SK-N-SH treated with all-trans-retinoic acid at 6 μM for 48 hours (cell line): Measurements from ENCODE around the gene ST6GALNAC4.

ENCODE experiments used
- ATAC-seq: fragments of 200-7000 bp; cut with Tn5 transposase; 3 replicates; pipeline ENCODE4 v1.9.1; 2020; ENCODE audit warnings: mild to moderate bottlenecking, moderate library complexity
- ARNTL ChIP-seq: fragments of 450-650 bp; formaldehyde crosslinking; IDR thresholded peaks from 2 replicates; pipeline ENCODE4 v1.5.0; 2020; ENCODE audit warnings: low read depth, mild to moderate bottlenecking, moderate library complexity, borderline replicate concordance
- CSDC2 ChIP-seq: fragments of 250-450 bp; sonication (Bioruptor Pico); IDR thresholded peaks from 2 replicates; pipeline ENCODE4 v1.5.0; 2020; ENCODE audit warnings: mild to moderate bottlenecking, moderate library complexity
- ESRRG ChIP-seq: fragments of 250-450 bp; sonication (Bioruptor Pico); IDR thresholded peaks from 2 replicates; pipeline ENCODE4 v1.6.1; 2021; ENCODE audit warnings: mild to moderate bottlenecking
- GLIS3 ChIP-seq: fragments of 250-450 bp; sonication (Bioruptor Pico); IDR thresholded peaks from 2 replicates; pipeline ENCODE4 v1.5.0; 2020; ENCODE audit warnings: mild to moderate bottlenecking, moderate library complexity
- ISL1 ChIP-seq: fragments of 250-450 bp; sonication (Bioruptor Pico); IDR thresholded peaks from 2 replicates; pipeline ENCODE4 v2.1.2; 2022; ENCODE audit warnings: mild to moderate bottlenecking, moderate library complexity
- PPARA ChIP-seq: fragments of 250-450 bp; sonication (Bioruptor Pico); IDR thresholded peaks from 2 replicates; pipeline ENCODE4 v1.5.0; 2020; ENCODE audit warnings: mild to moderate bottlenecking, borderline replicate concordance
- RARB ChIP-seq: fragments of 250-450 bp; sonication (Bioruptor Pico); IDR thresholded peaks from 2 replicates; pipeline ENCODE4 v1.8.0; 2021; ENCODE audit warnings: mild to moderate bottlenecking, moderate library complexity
- SNAI2 ChIP-seq: fragments of 250-450 bp; sonication (Bioruptor Pico); IDR thresholded peaks from 2 replicates; pipeline ENCODE4 v1.5.0; 2020; ENCODE audit warnings: mild to moderate bottlenecking, moderate library complexity
- TCF4 ChIP-seq: fragments of 250-450 bp; sonication (Bioruptor Pico); IDR thresholded peaks from 2 replicates; pipeline ENCODE4 v1.8.0; 2021; ENCODE audit warnings: mild to moderate bottlenecking, moderate library complexity, borderline replicate concordance
- TOX ChIP-seq: fragments of 250-450 bp; sonication (Bioruptor Pico); IDR thresholded peaks from 2 replicates; pipeline ENCODE4 v1.8.0; 2021; ENCODE audit warnings: mild to moderate bottlenecking, moderate library complexity, borderline replicate concordance
- ZC3H10 ChIP-seq: fragments of 250-450 bp; sonication (Bioruptor Pico); IDR thresholded peaks from 2 replicates; pipeline ENCODE4 v1.5.1; 2021; ENCODE audit warnings: mild to moderate bottlenecking, moderate library complexity
- ZFP3 ChIP-seq: fragments of 250-450 bp; sonication (Bioruptor Pico); IDR thresholded peaks from 2 replicates; pipeline ENCODE4 v1.5.0; 2020; ENCODE audit warnings: mild to moderate bottlenecking, moderate library complexity
- ZFP30 ChIP-seq: fragments of 450-650 bp; formaldehyde crosslinking; IDR thresholded peaks from 2 replicates; pipeline ENCODE4 v1.5.0; 2022; ENCODE audit warnings: mild to moderate bottlenecking, moderate library complexity
- ZNF565 ChIP-seq: fragments of 450-650 bp; formaldehyde crosslinking; conservative IDR thresholded peaks from 2 replicates; pipeline ENCODE4 v1.5.0; 2020; ENCODE audit warnings: low read depth, mild to moderate bottlenecking, moderate library complexity
- ZNF70 ChIP-seq: fragments of 450-650 bp; formaldehyde crosslinking; IDR thresholded peaks from 2 replicates; pipeline ENCODE4 v1.5.0; 2020; ENCODE audit warnings: mild to moderate bottlenecking, moderate library complexity
- ZNF8 ChIP-seq: fragments of 450-650 bp; formaldehyde crosslinking; IDR thresholded peaks from 2 replicates; pipeline ENCODE4 v1.5.0; 2020; ENCODE audit warnings: mild to moderate bottlenecking, moderate library complexity
- TF ChIP-seq, protein P1 (sequence below): fragments of 250-450 bp; sonication (Bioruptor Pico); IDR thresholded peaks from 2 replicates; pipeline ENCODE4 v1.5.1; 2020; ENCODE audit warnings: low read depth, mild to moderate bottlenecking, moderate library complexity
- TF ChIP-seq, protein P2 (sequence below): fragments of 250-450 bp; sonication (Bioruptor Pico); IDR thresholded peaks from 2 replicates; pipeline ENCODE4 v1.8.0; 2020; ENCODE audit warnings: mild to moderate bottlenecking, moderate library complexity, borderline replicate concordance
- TF ChIP-seq, protein P3 (sequence below): fragments of 250-450 bp; sonication (Bioruptor Pico); IDR thresholded peaks from 2 replicates; pipeline ENCODE4 v1.8.0; 2021; ENCODE audit warnings: low read depth, mild to moderate bottlenecking, moderate library complexity, borderline replicate concordance
- TF ChIP-seq, protein P4 (sequence below): fragments of 250-450 bp; sonication (Bioruptor Pico); IDR thresholded peaks from 2 replicates; pipeline ENCODE4 v1.5.1; 2021; ENCODE audit warnings: mild to moderate bottlenecking, moderate library complexity

ST6GALNAC4 gene

DNA sequence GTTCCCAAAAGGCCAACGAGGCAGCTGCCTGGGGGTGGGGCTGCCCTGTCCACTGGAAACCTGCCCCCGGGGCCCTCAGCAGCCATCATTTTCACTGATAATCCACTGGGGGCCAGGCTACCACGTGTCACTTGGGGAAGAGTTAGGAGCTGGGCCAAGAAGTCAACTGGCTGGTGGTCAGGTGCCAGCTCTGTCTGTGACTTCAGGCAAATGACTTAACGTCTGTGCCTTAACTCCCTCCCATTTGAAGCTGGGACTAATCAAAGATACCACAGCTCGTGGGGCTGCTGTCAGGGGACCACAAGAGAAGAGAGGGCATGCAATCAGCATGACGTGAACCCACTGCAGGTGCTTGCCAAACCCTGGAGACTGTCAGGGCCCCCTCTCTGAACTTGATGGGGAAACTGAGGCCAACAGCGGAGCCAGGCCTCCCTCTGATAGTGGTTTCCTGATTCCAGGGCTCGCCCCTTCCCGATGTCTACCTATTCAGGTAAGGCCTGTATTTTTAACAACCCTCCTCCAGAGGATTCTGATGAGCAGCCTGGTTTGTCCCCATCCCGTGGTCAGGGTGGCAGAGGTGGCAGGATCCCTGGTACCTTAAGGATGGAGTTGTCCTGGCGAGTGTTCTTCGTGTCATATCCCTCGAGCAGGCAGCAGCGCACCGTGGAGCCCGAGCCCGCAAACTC lies 33.1 kb upstream of the ST6GALNAC4 start:
- TF ChIP-seq CSDC2 (no peak), SNAI2 (CRISPR knock-in tag) (no peak), RARB (CRISPR knock-in tag) (no peak), ARNTL (CRISPR knock-in tag) (no peak), ESRRG (CRISPR knock-in tag) (no peak), ZFP30 (CRISPR knock-in tag) (no peak), GLIS3 (CRISPR knock-in tag) (no peak), TOX (CRISPR knock-in tag) (no peak), PPARA (CRISPR knock-in tag) (no peak), ZC3H10 (CRISPR knock-in tag) (no peak), ZFP3 (no peak)
- TF ChIP-seq, protein P1, sequence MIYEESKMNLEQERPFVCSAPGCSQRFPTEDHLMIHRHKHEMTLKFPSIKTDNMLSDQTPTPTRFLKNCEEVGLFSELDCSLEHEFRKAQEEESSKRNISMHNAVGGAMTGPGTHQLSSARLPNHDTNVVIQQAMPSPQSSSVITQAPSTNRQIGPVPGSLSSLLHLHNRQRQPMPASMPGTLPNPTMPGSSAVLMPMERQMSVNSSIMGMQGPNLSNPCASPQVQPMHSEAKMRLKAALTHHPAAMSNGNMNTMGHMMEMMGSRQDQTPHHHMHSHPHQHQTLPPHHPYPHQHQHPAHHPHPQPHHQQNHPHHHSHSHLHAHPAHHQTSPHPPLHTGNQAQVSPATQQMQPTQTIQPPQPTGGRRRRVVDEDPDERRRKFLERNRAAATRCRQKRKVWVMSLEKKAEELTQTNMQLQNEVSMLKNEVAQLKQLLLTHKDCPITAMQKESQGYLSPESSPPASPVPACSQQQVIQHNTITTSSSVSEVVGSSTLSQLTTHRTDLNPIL (CRISPR knock-in tag), result no peak
- TF ChIP-seq, protein P2, sequence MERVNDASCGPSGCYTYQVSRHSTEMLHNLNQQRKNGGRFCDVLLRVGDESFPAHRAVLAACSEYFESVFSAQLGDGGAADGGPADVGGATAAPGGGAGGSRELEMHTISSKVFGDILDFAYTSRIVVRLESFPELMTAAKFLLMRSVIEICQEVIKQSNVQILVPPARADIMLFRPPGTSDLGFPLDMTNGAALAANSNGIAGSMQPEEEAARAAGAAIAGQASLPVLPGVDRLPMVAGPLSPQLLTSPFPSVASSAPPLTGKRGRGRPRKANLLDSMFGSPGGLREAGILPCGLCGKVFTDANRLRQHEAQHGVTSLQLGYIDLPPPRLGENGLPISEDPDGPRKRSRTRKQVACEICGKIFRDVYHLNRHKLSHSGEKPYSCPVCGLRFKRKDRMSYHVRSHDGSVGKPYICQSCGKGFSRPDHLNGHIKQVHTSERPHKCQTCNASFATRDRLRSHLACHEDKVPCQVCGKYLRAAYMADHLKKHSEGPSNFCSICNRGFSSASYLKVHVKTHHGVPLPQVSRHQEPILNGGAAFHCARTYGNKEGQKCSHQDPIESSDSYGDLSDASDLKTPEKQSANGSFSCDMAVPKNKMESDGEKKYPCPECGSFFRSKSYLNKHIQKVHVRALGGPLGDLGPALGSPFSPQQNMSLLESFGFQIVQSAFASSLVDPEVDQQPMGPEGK (CRISPR knock-in tag), result no peak
- TF ChIP-seq, all 23 proteins: peak for 0
- ATAC-seq, result no peak

DNA sequence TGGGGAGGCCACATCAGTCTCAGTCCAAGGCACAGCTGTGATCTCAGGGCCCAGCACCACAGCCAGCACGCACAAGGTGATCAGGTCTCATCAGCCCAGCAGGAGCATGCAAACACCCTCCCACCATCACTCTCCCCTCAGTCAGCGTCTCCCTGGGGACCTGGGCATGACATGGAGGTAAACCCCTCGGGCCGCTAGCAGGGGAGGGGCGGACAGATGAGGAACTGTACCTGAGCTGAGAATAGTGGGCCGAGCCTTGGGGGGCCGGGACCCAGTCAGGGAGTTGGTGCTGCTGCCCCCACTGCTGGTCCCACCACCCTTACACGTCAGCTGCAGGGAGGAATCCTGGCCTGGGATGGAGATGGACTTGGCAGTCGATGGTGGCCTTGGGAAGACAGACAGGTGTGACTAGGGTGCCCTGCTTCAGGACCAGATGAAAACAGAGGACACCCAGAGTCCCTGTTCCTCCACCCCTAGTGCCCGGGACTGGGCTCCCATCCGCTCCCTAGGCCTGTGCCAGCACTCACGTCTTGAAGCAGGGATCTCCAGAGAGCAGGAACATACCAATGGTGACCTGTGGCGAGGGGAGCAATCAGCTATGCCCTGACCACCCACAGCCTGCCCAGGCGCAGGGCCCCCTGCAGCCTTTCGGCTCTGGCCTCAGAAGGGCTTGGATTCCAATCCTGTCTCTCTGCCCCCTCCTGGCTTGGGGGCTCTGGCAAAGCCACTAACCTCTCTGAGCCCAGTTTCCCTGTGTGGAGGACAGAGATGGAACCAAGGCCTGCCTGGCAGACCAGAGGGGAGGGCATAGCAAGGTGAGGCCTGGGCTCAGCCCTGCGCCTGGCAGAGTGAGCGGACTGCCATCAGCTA lies 31.2 kb upstream of the ST6GALNAC4 start:
- ATAC-seq, result no peak
- TF ChIP-seq, protein P3, sequence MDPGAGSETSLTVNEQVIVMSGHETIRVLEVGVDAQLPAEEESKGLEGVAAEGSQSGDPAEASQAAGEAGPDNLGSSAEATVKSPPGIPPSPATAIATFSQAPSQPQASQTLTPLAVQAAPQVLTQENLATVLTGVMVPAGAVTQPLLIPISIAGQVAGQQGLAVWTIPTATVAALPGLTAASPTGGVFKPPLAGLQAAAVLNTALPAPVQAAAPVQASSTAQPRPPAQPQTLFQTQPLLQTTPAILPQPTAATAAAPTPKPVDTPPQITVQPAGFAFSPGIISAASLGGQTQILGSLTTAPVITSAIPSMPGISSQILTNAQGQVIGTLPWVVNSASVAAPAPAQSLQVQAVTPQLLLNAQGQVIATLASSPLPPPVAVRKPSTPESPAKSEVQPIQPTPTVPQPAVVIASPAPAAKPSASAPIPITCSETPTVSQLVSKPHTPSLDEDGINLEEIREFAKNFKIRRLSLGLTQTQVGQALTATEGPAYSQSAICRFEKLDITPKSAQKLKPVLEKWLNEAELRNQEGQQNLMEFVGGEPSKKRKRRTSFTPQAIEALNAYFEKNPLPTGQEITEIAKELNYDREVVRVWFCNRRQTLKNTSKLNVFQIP (CRISPR knock-in tag), result no peak
- no peak for TF ChIP-seq ZFP30 (CRISPR knock-in tag)
- TF ChIP-seq ZNF70 (CRISPR knock-in tag), result no peak
- no peak for TF ChIP-seq ESRRG (CRISPR knock-in tag)
- no peak for TF ChIP-seq ISL1
- TF ChIP-seq ZNF8 (CRISPR knock-in tag), result no peak
- TF ChIP-seq, protein P2 (CRISPR knock-in tag), result no peak
- TF ChIP-seq ZC3H10 (CRISPR knock-in tag), result no peak
- no peak for TF ChIP-seq SNAI2 (CRISPR knock-in tag)
- TF ChIP-seq ARNTL (CRISPR knock-in tag), result no peak
- no peak for TF ChIP-seq RARB (CRISPR knock-in tag)
- no peak for TF ChIP-seq TCF4
- no peak for TF ChIP-seq ZFP3
- TF ChIP-seq, protein P4, sequence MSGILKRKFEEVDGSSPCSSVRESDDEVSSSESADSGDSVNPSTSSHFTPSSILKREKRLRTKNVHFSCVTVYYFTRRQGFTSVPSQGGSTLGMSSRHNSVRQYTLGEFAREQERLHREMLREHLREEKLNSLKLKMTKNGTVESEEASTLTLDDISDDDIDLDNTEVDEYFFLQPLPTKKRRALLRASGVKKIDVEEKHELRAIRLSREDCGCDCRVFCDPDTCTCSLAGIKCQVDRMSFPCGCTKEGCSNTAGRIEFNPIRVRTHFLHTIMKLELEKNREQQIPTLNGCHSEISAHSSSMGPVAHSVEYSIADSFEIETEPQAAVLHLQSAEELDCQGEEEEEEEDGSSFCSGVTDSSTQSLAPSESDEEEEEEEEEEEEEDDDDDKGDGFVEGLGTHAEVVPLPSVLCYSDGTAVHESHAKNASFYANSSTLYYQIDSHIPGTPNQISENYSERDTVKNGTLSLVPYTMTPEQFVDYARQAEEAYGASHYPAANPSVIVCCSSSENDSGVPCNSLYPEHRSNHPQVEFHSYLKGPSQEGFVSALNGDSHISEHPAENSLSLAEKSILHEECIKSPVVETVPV (CRISPR knock-in tag), result no peak
- TF ChIP-seq GLIS3 (CRISPR knock-in tag), result no peak
- no peak for TF ChIP-seq ZNF565 (CRISPR knock-in tag)
- TF ChIP-seq, protein P1 (CRISPR knock-in tag), result no peak
